Spinal cord (tissue), 10 donors: Measurements from ENCODE around the gene WWC2. TPM values are rescaled to one million over a fixed set of nuclear protein-coding genes. Genes with fewer than 3 reads are reported as not detected.

Source experiments
- DNase-seq, 6 donors: peaks; one replicate each; pipeline versions ENCODE4 v3.0.0 to v3.0.0-alpha.2; 2013 to 2015; ENCODE audit warnings: low spot score in 6 of 6, low read depth in 4 of 6
- H3K27ac ChIP-seq: one replicate; pipeline ENCODE4 v1.5.1; 2013; ENCODE audit warnings: low read depth, low read length, control low read depth
- H3K27me3 ChIP-seq: one replicate; pipeline ENCODE4 v1.6.1; 2013; ENCODE audit warnings: low read length; ENCODE audit not compliant: control insufficient read depth, insufficient read depth
- H3K36me3 ChIP-seq: one replicate; pipeline ENCODE4 v1.6.1; 2013; ENCODE audit warnings: low read length; ENCODE audit not compliant: control insufficient read depth, insufficient read depth
- H3K4me1 ChIP-seq: one replicate; pipeline ENCODE4 v1.6.1; 2013; ENCODE audit warnings: low read length; ENCODE audit not compliant: control insufficient read depth, insufficient read depth
- H3K4me3 ChIP-seq: one replicate; pipeline ENCODE4 v1.5.1; 2013; ENCODE audit warnings: low read depth, low read length, control low read depth
- H3K9me3 ChIP-seq: one replicate; pipeline ENCODE4 v1.6.1; 2013; ENCODE audit warnings: low read length; ENCODE audit not compliant: control insufficient read depth, insufficient read depth
- WGBS: methylation state at CpG from one replicate; pipeline ENCODE4 v1.1.5; 2013; ENCODE audit warnings: missing lambda C conversion rate; ENCODE audit not compliant: insufficient coverage; 5-methylcytosine and 5-hydroxymethylcytosine counted together
- polyA plus RNA-seq, 2 donors: library from polyadenylated mRNA; unstranded; fragments of 120-200 nt; gene quantifications; one replicate each; pipeline ENCODE4 v1.2.1, GENCODE V29; 2013; ENCODE audit not compliant: insufficient read length in 2 of 2
- total RNA-seq, 2 donors: library from RNA; depleted of rRNA in 1 of 2; stranded (reverse); fragments of 120-200 nt in 1 of 2; fragments of >200 nt in 1 of 2; gene quantifications; one replicate each; pipeline versions ENCODE4 v1.2.3 to v1.2.4, GENCODE V29; 2013 to 2014
- donor health status: healthy.

Gene WWC2
- total and polyA plus RNA-seq, 4 donors: 19.0 to 33.4 (median 25.9) TPM

- H3K27me3 ChIP-seq: no peaks in the 10 kb centered on the region
- no CpG with 5 or more reads among the region's 6 CpGs for WGBS
- no peaks in the 10 kb centered on the region for H3K9me3 ChIP-seq
- no peaks in the 10 kb centered on the region for H3K4me1 ChIP-seq
- DNase-seq: no peak
- no peak overlapping the region for H3K4me3 ChIP-seq
- peaks cover 8% of the 10 kb centered on the region for H3K36me3 ChIP-seq
- no peak overlapping the region for H3K27ac ChIP-seq
Observed at GRCh38 chr4:183241721-183242151, 142.7 kb downstream of the WWC2 start.

- no peak overlapping the region for H3K4me3 ChIP-seq
- WGBS: 71% methylated on average over 2 of the region's 2 CpGs
- no peak for DNase-seq
- H3K9me3 ChIP-seq: no peaks in the 10 kb centered on the region
- H3K27me3 ChIP-seq: no peaks in the 10 kb centered on the region
- H3K4me1 ChIP-seq: no peaks in the 10 kb centered on the region
- peaks cover 8% of the 10 kb centered on the region for H3K36me3 ChIP-seq
- no peak overlapping the region for H3K27ac ChIP-seq
Observed at GRCh38 chr4:183242291-183242690, 143.2 kb downstream of the WWC2 start.

GRCh38 chr4:183244019-183244418, 145.0 kb downstream of the WWC2 start:
- no peak overlapping the region for H3K4me3 ChIP-seq
- no peaks in the 10 kb centered on the region for H3K4me1 ChIP-seq
- DNase-seq: no peak
- no peaks in the 10 kb centered on the region for H3K27me3 ChIP-seq
- no peaks in the 10 kb centered on the region for H3K9me3 ChIP-seq
- H3K27ac ChIP-seq: no peak overlapping the region
- H3K36me3 ChIP-seq: peaks cover 8% of the 10 kb centered on the region
- WGBS: 98% methylated on average over 7 of the region's 8 CpGs

- no peak for DNase-seq
- 95% methylated on average over 2 of the region's 2 CpGs for WGBS
- no peak overlapping the region for H3K4me3 ChIP-seq
- H3K27ac ChIP-seq: no peak overlapping the region
- no peaks in the 10 kb centered on the region for H3K4me1 ChIP-seq
- no peaks in the 10 kb centered on the region for H3K9me3 ChIP-seq
- H3K36me3 ChIP-seq: peaks cover 8% of the 10 kb centered on the region
- no peaks in the 10 kb centered on the region for H3K27me3 ChIP-seq
Observed at GRCh38 chr4:183244506-183244905, 145.4 kb downstream of the WWC2 start.

- no peak for DNase-seq
- no CpG with 5 or more reads among the region's 2 CpGs for WGBS
- peaks cover 7% of the 10 kb centered on the region for H3K36me3 ChIP-seq
Observed at GRCh38 chr4:183248201-183248600, 149.1 kb downstream of the WWC2 start.

GRCh38 chr4:183249854-183250253, 150.8 kb downstream of the WWC2 start:
- Histone ChIP-seq H3K27ac (no peak overlapping the region), H3K36me3 (peaks cover 9% of the 10 kb centered on the region), H3K4me3 (no peak overlapping the region), H3K9me3 (no peaks in the 10 kb centered on the region), H3K27me3 (no peaks in the 10 kb centered on the region), H3K4me1 (no peaks in the 10 kb centered on the region)
- WGBS: no CpG with 5 or more reads among the region's 2 CpGs
- peak in 4 of 6 donors; percentile 29 to 89 (median 42) for DNase-seq

More at GRCh38 chr4:183248201-183248600, 149.1 kb downstream of the WWC2 start:
- H3K9me3 ChIP-seq: no peaks in the 10 kb centered on the region
- no peaks in the 10 kb centered on the region for H3K4me1 ChIP-seq
- no peak overlapping the region for H3K4me3 ChIP-seq
- H3K27me3 ChIP-seq: no peaks in the 10 kb centered on the region
- no peak overlapping the region for H3K27ac ChIP-seq

- H3K4me1 ChIP-seq: no peaks in the 10 kb centered on the region
- H3K9me3 ChIP-seq: no peaks in the 10 kb centered on the region
- no peak overlapping the region for H3K4me3 ChIP-seq
- H3K27me3 ChIP-seq: no peaks in the 10 kb centered on the region
- peaks cover 9% of the 10 kb centered on the region for H3K36me3 ChIP-seq
- no CpG with 5 or more reads among the region's 2 CpGs for WGBS
- DNase-seq: no peak
- no peak overlapping the region for H3K27ac ChIP-seq
Observed at GRCh38 chr4:183250831-183251230, 151.8 kb downstream of the WWC2 start.

GRCh38 chr4:183252959-183253358, 153.9 kb downstream of the WWC2 start:
- H3K4me3 ChIP-seq: no peak overlapping the region
- no peak overlapping the region for H3K27ac ChIP-seq
- peaks cover 9% of the 10 kb centered on the region for H3K36me3 ChIP-seq
- WGBS: 86% methylated on average over 3 of the region's 4 CpGs
- no peaks in the 10 kb centered on the region for H3K4me1 ChIP-seq
- H3K9me3 ChIP-seq: no peaks in the 10 kb centered on the region
- no peak for DNase-seq
- no peaks in the 10 kb centered on the region for H3K27me3 ChIP-seq

- no peak for DNase-seq
- 50% methylated on average over 1 of the region's 1 CpG for WGBS
- peaks cover 9% of the 10 kb centered on the region for H3K36me3 ChIP-seq
- no peaks in the 10 kb centered on the region for H3K9me3 ChIP-seq
- H3K27me3 ChIP-seq: no peaks in the 10 kb centered on the region
- no peak overlapping the region for H3K4me3 ChIP-seq
- H3K27ac ChIP-seq: no peak overlapping the region
- no peaks in the 10 kb centered on the region for H3K4me1 ChIP-seq
Observed at GRCh38 chr4:183253451-183253850, 154.4 kb downstream of the WWC2 start.

GRCh38 chr4:183254162-183254561, 155.1 kb downstream of the WWC2 start:
- H3K4me3 ChIP-seq: no peak overlapping the region
- H3K27ac ChIP-seq: no peak overlapping the region
- no peaks in the 10 kb centered on the region for H3K27me3 ChIP-seq
- H3K36me3 ChIP-seq: peaks cover 9% of the 10 kb centered on the region
- no peaks in the 10 kb centered on the region for H3K9me3 ChIP-seq
- no peak for DNase-seq
- no peaks in the 10 kb centered on the region for H3K4me1 ChIP-seq
- 80% methylated on average over 1 of the region's 6 CpGs for WGBS
